Suprapubic skin (tissue), 4 donors: ENCODE measurements around the gene RELN. TPM values are rescaled to one million over a fixed set of nuclear protein-coding genes. Genes with fewer than 3 reads are reported as not detected.

Source experiments
- DNase-seq, 2 donors: peaks; one replicate each; pipeline ENCODE4 v3.0.0-alpha.2; 2019; ENCODE audit warnings: low spot score in 2 of 2
- H3K27ac ChIP-seq: fragments of 200-600 bp; sonication (generic); one replicate; pipeline ENCODE4 v1.5.1; 2019
- H3K27me3 ChIP-seq: fragments of 200-600 bp; sonication (generic); one replicate; pipeline ENCODE4 v1.5.1; 2019
- H3K36me3 ChIP-seq: fragments of 200-600 bp; sonication (generic); one replicate; pipeline ENCODE4 v1.5.1; 2019
- H3K4me1 ChIP-seq: fragments of 200-600 bp; sonication (generic); one replicate; pipeline ENCODE4 v1.5.1; 2019
- H3K4me3 ChIP-seq: fragments of 200-600 bp; sonication (generic); one replicate; pipeline ENCODE4 v1.5.1; 2019; ENCODE audit warnings: mild to moderate bottlenecking
- H3K9me3 ChIP-seq: fragments of 200-600 bp; sonication (generic); one replicate; pipeline ENCODE4 v1.5.1; 2019
- EP300 ChIP-seq: sonication (generic); formaldehyde crosslinking; IDR thresholded peaks from one replicate; pipeline ENCODE4 v1.6.1; 2017; ENCODE audit warnings: antibody characterized with exemption
- POLR2A ChIP-seq, 2 donors: fragments of 450-650 bp; IDR thresholded peaks; one replicate each; pipeline ENCODE4 v1.6.1; 2017; ENCODE audit warnings: antibody characterized with exemption in 2 of 2, mild to moderate bottlenecking in 2 of 2, moderate library complexity in 2 of 2
- POLR2AphosphoS5 ChIP-seq, 3 donors: sonication (generic); formaldehyde crosslinking; IDR thresholded peaks; one replicate each; pipeline ENCODE4 v1.6.1; 2017; ENCODE audit warnings: antibody characterized with exemption in 3 of 3
- WGBS: methylation state at CpG from one replicate; pipeline ENCODE4 v1.1.5; 2018; 5-methylcytosine and 5-hydroxymethylcytosine counted together
- total RNA-seq, 4 donors: library from RNA; depleted of rRNA; stranded (reverse); fragments of >200 nt; gene quantifications; one replicate each; pipeline ENCODE4 v1.1.0, GENCODE V29; 2016
- TF ChIP-seq, protein P1 (sequence below), 2 donors: fragments of 200-600 bp in 1 of 2; fragments of 450-650 bp in 1 of 2; sonication (generic) in 1 of 2; IDR thresholded peaks; one replicate each; pipeline ENCODE4 v1.5.1; 2016 to 2019; ENCODE audit warnings: antibody characterized with exemption in 2 of 2, mild to moderate bottlenecking in 1 of 2, moderate library complexity in 1 of 2

RELN gene
- total RNA-seq, 4 donors from 2014 or later = 0.72 to 1.8 (median 1.3) TPM

DNA sequence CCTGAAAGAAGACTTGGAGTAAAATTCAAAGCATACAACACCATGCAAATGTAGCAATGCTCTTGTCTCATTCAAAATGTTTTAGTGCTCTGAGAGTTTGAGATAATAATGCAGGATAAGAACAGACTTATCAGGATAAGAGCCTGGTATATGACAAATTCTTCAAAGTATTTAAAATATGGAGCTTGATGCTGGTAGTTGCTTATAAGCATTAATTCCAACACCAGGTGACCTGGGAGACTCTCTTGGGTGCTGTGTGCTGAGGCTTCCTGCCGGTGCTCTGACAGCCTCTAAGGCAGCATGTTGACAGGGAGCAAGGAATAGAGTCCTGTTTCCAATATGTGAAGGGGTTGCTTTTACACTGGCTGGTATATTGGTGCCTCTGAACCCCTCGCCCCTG, 508.7 kb downstream of the RELN start:
- WGBS = 71% methylated on average over 2 of the region's 2 CpGs
- no peaks in the 10 kb centered on the region for H3K4me1 ChIP-seq
- no peaks in the 10 kb centered on the region for H3K36me3 ChIP-seq
- H3K4me3 ChIP-seq = no peak overlapping the region
- H3K27me3 ChIP-seq = no peaks in the 10 kb centered on the region
- no peak for DNase-seq
- no peaks in the 10 kb centered on the region for H3K9me3 ChIP-seq
- TF ChIP-seq POLR2AphosphoS5 (IDR thresholded peaks at IDR 0.05) (no peak), EP300 (no peak), POLR2A (IDR thresholded peaks at IDR 0.05) (no peak)
- TF ChIP-seq, protein P1, sequence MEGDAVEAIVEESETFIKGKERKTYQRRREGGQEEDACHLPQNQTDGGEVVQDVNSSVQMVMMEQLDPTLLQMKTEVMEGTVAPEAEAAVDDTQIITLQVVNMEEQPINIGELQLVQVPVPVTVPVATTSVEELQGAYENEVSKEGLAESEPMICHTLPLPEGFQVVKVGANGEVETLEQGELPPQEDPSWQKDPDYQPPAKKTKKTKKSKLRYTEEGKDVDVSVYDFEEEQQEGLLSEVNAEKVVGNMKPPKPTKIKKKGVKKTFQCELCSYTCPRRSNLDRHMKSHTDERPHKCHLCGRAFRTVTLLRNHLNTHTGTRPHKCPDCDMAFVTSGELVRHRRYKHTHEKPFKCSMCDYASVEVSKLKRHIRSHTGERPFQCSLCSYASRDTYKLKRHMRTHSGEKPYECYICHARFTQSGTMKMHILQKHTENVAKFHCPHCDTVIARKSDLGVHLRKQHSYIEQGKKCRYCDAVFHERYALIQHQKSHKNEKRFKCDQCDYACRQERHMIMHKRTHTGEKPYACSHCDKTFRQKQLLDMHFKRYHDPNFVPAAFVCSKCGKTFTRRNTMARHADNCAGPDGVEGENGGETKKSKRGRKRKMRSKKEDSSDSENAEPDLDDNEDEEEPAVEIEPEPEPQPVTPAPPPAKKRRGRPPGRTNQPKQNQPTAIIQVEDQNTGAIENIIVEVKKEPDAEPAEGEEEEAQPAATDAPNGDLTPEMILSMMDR (IDR thresholded peaks at IDR 0.05) = no peak
- H3K27ac ChIP-seq = no peak overlapping the region

DNA sequence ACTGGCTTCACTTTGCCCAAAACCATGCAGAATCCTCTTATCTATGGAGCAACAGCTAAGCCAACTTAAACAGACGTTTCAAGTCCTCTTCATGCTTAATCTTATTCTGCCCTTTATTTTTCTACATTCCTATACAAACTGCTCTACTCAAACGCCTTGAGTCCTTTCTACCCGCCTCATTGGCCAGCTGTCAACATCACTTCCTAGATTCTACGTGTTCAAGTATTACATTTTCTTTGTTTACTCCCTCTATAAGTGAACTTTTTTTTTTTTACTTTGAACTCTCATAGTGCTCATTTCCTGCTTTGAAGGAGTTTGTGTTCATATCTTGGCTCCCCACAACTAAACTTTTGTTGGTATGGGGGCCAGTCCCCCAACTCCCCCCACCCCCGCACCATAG, 514.5 kb downstream of the RELN start:
- no peak for DNase-seq
- Histone ChIP-seq H3K4me3 (no peak overlapping the region), H3K4me1 (no peaks in the 10 kb centered on the region), H3K27me3 (no peaks in the 10 kb centered on the region), H3K36me3 (no peaks in the 10 kb centered on the region), H3K27ac (no peak overlapping the region), H3K9me3 (no peaks in the 10 kb centered on the region)
- TF ChIP-seq, protein P1 (IDR thresholded peaks at IDR 0.05) = no peak
- TF ChIP-seq POLR2AphosphoS5 (IDR thresholded peaks at IDR 0.05) (no peak), POLR2A (IDR thresholded peaks at IDR 0.05) (no peak), EP300 (no peak)
- 40% methylated on average over 5 of the region's 5 CpGs for WGBS

DNA sequence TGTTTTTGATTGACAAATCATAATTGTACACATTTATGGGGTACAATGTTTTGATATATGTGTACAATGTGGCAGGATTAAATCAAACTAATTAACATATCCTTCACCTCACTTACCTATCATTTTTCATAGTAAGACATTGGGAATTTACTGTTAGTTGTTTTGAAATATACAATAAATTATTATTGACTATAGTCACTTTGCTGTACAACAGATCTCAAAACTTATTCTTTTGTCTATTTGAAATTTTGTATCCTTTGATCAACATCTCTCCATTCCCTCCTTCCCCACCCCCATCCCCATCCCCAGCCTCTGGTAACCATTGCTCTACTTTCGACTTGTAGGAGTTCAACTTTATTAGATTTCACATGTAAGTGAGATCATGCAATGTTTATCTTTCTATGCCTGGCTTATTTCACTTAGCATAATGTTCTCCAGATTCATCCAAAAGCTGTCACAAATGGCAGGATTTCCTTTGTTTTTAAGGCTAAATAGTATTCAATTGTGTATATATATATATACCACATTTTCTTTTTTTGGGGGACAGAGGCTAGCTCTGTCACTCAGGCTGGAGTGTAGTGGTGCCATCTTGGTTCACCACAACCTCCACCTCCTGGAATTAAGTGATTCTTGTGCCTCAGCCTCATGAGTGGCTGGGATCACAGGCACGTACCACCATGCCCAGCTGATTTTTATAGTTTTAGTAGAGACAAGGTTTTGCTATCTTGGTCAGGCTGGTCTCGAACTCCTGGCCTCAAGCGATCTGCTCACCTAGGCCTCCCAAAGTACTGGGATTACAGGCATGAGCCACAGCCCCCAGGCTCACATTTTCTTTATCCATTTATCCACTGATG, 520.1 kb downstream of the RELN start:
- no peak for DNase-seq
- no peak for TF ChIP-seq EP300
- TF ChIP-seq POLR2A (IDR thresholded peaks at IDR 0.05) = no peak
- TF ChIP-seq, protein P1 (IDR thresholded peaks at IDR 0.05) = no peak
- no peak for TF ChIP-seq POLR2AphosphoS5 (IDR thresholded peaks at IDR 0.05)
- 82% methylated on average over 4 of the region's 4 CpGs for WGBS

DNA sequence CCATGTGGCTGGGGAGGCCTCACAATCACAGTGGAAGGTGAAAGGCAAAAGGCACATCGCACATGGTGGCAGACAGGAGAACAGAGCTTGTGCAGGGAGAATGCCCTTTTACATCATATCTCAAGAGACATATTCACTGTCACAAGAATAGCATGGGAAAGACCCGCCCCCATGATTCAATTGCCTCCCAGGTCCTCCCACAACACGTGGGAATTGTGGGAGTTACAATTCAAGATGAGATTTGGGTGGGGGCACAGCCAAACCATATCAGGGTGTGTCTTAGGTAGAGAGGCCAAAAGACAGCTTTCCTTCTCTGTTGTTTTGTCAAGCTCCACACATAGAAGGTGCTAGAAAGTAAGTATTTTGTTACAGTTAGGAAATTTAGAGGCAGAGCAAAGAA, 522.6 kb downstream of the RELN start:
- no peak overlapping the region for H3K27ac ChIP-seq
- H3K36me3 ChIP-seq = no peaks in the 10 kb centered on the region
- H3K4me1 ChIP-seq = no peaks in the 10 kb centered on the region
- WGBS = 58% methylated on average over 3 of the region's 3 CpGs
- no peaks in the 10 kb centered on the region for H3K9me3 ChIP-seq
- TF ChIP-seq EP300 = no peak
- TF ChIP-seq, protein P1 (IDR thresholded peaks at IDR 0.05) = no peak
- TF ChIP-seq POLR2AphosphoS5 (IDR thresholded peaks at IDR 0.05) = no peak
- no peak for TF ChIP-seq POLR2A (IDR thresholded peaks at IDR 0.05)
- no peaks in the 10 kb centered on the region for H3K27me3 ChIP-seq
- no peak overlapping the region for H3K4me3 ChIP-seq
- DNase-seq = no peak

More for the DNA sequence above, 520.1 kb downstream of the RELN start:
- Histone ChIP-seq H3K36me3 (no peaks in the 10 kb centered on the region), H3K4me1 (no peaks in the 10 kb centered on the region), H3K4me3 (no peak overlapping the region), H3K27ac (no peak overlapping the region), H3K27me3 (no peaks in the 10 kb centered on the region), H3K9me3 (no peaks in the 10 kb centered on the region)

DNA sequence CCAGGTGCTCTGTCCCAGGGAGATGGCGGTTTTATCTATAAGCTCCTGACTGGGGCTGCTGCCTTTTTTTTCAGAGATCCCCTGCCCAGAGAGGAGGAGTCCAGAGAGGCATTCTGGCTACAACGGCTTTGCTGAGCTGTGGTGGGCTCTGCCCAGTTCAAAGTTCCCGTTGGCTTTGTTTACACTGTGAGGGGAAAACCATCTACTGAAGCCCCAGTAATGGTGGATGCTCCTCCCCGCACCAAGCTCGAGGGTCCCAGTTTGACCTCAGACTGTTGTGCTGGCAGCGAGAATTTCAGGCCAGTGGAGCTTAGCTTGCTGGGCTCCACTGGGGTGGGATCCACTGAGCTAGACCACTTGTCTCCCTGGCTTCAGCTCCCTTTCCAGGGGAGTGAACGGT, 527.1 kb downstream of the RELN start:
- 76% methylated on average over 7 of the region's 7 CpGs for WGBS
- no peak overlapping the region for H3K4me3 ChIP-seq
- H3K27me3 ChIP-seq = no peaks in the 10 kb centered on the region
- no peaks in the 10 kb centered on the region for H3K9me3 ChIP-seq
- H3K27ac ChIP-seq = no peak overlapping the region
- TF ChIP-seq POLR2A (IDR thresholded peaks at IDR 0.05) (no peak), EP300 (no peak), POLR2AphosphoS5 (IDR thresholded peaks at IDR 0.05) (no peak)
- TF ChIP-seq, protein P1 (IDR thresholded peaks at IDR 0.05) = no peak
- H3K36me3 ChIP-seq = no peaks in the 10 kb centered on the region
- DNase-seq = no peak
- no peaks in the 10 kb centered on the region for H3K4me1 ChIP-seq
